Skeletal muscle satellite cell (primary cell): ENCODE results near the gene ATP6AP1.
A peak's percentile ranks its signal among the peaks of the same experiment; 100 is the strongest.

Source experiments
- H3K27me3 ChIP-seq: 2 replicates; pipeline ENCODE4 v1.7.0; 2013; ENCODE audit warnings: low read length; ENCODE audit not compliant: control insufficient read depth, insufficient read depth
- H3K36me3 ChIP-seq: 2 replicates; pipeline ENCODE4 v1.7.0; 2013; ENCODE audit warnings: mild to moderate bottlenecking, control low read depth, low read length; ENCODE audit not compliant: insufficient read depth
- H3K4me1 ChIP-seq: 2 replicates; pipeline ENCODE4 v1.7.0; 2013; ENCODE audit warnings: low read length; ENCODE audit not compliant: control insufficient read depth, insufficient read depth
- H3K4me2 ChIP-seq: 2 replicates; pipeline ENCODE4 v1.7.0; 2013; ENCODE audit warnings: mild to moderate bottlenecking, low read length
- H3K4me3 ChIP-seq: 2 replicates; pipeline ENCODE4 v1.7.0; 2013; ENCODE audit warnings: low read length
- H3K9ac ChIP-seq: 2 replicates; pipeline ENCODE4 v1.7.0; 2013; ENCODE audit warnings: mild to moderate bottlenecking, low read depth, low read length, moderate library complexity
- H3K9me3 ChIP-seq: replicated peaks from 2 replicates; pipeline ENCODE4 v1.7.0; 2013; ENCODE audit warnings: mild to moderate bottlenecking, control low read depth, low read length

The ATP6AP1 gene

DNA sequence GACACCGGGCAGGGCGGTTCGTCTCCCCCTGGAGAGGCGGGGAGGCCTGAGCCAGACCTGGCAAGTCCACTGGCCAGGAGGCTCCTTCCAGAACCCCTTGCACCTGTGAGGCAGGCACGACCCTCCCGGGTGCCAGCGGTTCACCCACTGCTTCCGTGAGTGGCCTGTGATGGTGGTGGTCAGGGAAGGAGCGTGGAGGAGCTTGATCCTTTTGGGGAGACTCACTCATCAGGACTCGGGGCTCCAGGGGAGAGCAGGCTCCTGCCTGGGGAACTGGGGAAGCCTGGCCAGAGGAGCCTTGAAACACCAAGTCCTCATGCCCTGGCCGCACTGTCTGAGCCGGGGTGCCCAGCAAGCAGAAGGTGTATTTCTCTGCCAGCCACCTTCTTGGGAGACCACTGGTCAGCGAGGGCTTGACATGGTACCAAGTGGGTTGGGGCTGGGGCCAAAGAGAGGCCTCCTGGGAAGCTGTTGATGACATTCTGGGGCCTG lies 16.3 kb downstream of the ATP6AP1 start:
- H3K36me3 ChIP-seq, result peaks cover 36% of the 10 kb centered on the region
- H3K4me3 ChIP-seq, result peak overlapping the region; percentile 81
- H3K4me2 ChIP-seq, result peak overlapping the region; percentile 91
- no peaks in the 10 kb centered on the region for H3K9me3 ChIP-seq
- no peaks in the 10 kb centered on the region for H3K27me3 ChIP-seq
- H3K9ac ChIP-seq, result peak overlapping the region; percentile 91
- H3K4me1 ChIP-seq, result peaks cover 12% of the 10 kb centered on the region

DNA sequence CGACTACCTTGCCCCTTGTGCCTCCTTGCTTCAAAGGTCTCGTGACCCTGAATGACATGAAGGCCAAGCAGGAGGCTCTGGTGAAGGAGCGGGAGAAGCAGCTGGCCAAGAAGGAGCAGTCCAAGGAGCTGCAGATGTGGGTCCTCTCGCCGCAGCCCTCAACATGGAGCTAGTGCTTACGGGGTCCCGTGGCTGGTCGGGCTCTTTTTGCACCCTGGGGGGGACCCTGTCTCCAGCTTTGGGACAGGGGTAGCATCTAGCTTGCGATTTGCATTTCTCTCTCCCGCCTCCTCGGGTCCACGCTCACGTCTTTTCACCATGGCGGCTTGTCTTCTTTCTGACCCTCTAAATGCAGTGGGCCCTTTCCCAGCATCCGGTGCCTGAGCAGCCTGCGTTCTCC lies 17.3 kb downstream of the ATP6AP1 start:
- Histone ChIP-seq H3K36me3 (peaks cover 35% of the 10 kb centered on the region), H3K9me3 (no peaks in the 10 kb centered on the region), H3K4me3 (peak overlapping the region; percentile 81), H3K4me2 (peak overlapping the region; percentile 91), H3K4me1 (peaks cover 12% of the 10 kb centered on the region), H3K9ac (no peak overlapping the region), H3K27me3 (no peaks in the 10 kb centered on the region)

DNA sequence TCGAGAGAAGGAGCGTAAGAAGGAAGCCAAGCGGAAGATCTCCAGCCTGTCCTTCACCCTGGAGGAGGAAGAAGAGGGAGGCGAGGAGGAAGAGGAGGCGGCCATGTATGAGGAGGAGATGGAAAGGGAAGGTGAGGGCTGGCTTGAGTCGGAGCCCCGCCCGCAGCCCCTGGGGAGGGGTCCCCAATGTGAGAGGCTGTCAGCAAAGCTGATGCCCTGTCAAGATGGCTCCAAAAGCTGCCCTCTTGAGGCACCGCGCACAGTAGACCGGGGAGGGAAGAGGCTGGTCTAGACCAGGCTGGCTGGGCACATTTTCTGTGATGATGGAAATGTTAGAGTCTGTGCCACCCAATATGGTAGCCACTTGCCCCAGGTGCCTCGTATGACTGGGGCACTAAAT lies 18.0 kb downstream of the ATP6AP1 start:
- H3K36me3 ChIP-seq, result peaks cover 35% of the 10 kb centered on the region
- no peak overlapping the region for H3K9ac ChIP-seq
- no peak overlapping the region for H3K4me3 ChIP-seq
- no peaks in the 10 kb centered on the region for H3K27me3 ChIP-seq
- H3K4me1 ChIP-seq, result peaks cover 12% of the 10 kb centered on the region
- H3K4me2 ChIP-seq, result no peak overlapping the region
- H3K9me3 ChIP-seq, result no peaks in the 10 kb centered on the region

- no peak overlapping the region for H3K4me3 ChIP-seq
- peaks cover 33% of the 10 kb centered on the region for H3K36me3 ChIP-seq
Measured at GRCh38 chrX:154448484-154448883, 20.0 kb downstream of the ATP6AP1 start.

DNA sequence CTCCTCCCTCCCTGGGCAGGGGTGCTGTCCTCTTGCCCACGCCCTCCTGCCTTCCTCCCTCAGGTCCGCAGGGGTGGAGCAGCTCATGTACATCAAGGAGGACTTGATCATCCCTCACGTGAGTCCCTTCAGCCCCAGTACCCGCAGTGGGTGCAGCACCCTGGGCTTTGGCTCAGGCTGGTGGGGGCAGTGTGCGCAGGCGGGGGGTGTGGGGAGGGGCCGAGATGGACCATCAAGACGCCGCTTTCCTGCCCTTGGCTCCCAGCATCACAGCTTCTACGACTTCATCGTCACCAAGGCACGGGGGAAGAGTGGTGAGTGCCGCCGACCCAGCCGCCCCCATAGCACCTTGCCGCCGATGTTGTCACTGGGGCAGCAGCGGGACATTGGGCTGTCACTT lies 21.1 kb downstream of the ATP6AP1 start:
- Histone ChIP-seq H3K9ac (no peak overlapping the region), H3K9me3 (no peaks in the 10 kb centered on the region), H3K27me3 (no peaks in the 10 kb centered on the region), H3K4me1 (peaks cover 12% of the 10 kb centered on the region), H3K36me3 (peaks cover 33% of the 10 kb centered on the region), H3K4me3 (no peak overlapping the region), H3K4me2 (no peak overlapping the region)

More at GRCh38 chrX:154448484-154448883, 20.0 kb downstream of the ATP6AP1 start:
- H3K9ac ChIP-seq, result no peak overlapping the region
- H3K4me2 ChIP-seq, result no peak overlapping the region
- peaks cover 12% of the 10 kb centered on the region for H3K4me1 ChIP-seq
- no peaks in the 10 kb centered on the region for H3K27me3 ChIP-seq
- H3K9me3 ChIP-seq, result no peaks in the 10 kb centered on the region

DNA sequence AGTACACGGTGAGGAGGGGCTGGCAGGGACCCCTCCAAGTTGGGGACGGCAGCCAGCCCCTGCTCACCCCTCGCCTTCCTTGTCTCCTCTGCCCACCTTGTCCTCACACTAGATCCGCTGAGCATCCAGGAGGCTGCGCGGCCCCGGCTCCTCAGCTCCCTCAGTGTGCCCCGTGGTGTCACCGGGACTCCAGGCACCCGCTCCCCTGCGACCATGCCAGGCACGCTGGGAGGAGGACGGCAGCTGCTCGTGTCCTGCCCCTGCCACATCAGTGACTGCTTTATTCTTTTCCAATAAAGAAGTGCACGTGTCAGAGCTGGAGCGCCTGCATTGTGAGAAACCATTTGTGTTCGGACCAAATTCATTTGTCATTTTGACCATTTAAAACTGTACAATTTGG lies 21.8 kb downstream of the ATP6AP1 start:
- Histone ChIP-seq H3K36me3 (peaks cover 33% of the 10 kb centered on the region), H3K4me3 (no peak overlapping the region), H3K9ac (no peak overlapping the region), H3K9me3 (no peaks in the 10 kb centered on the region), H3K27me3 (no peaks in the 10 kb centered on the region), H3K4me2 (no peak overlapping the region), H3K4me1 (peaks cover 5% of the 10 kb centered on the region)

GRCh38 chrX:154452823-154453222 lies 24.3 kb downstream of the ATP6AP1 start:
- peaks cover 23% of the 10 kb centered on the region for H3K36me3 ChIP-seq
- H3K4me1 ChIP-seq, result no peaks in the 10 kb centered on the region
- H3K9ac ChIP-seq, result no peak overlapping the region
- no peaks in the 10 kb centered on the region for H3K9me3 ChIP-seq
- H3K4me2 ChIP-seq, result no peak overlapping the region
- H3K27me3 ChIP-seq, result no peaks in the 10 kb centered on the region
- H3K4me3 ChIP-seq, result no peak overlapping the region

- peak overlapping the region; percentile 86 for H3K9ac ChIP-seq
- H3K4me1 ChIP-seq, result peaks cover 11% of the 10 kb centered on the region
- peak overlapping the region; percentile 97 for H3K4me2 ChIP-seq
- H3K36me3 ChIP-seq, result peaks cover 21% of the 10 kb centered on the region
- H3K9me3 ChIP-seq, result no peaks in the 10 kb centered on the region
- H3K4me3 ChIP-seq, result peak overlapping the region; percentile 80
- no peaks in the 10 kb centered on the region for H3K27me3 ChIP-seq
Measured at GRCh38 chrX:154457491-154458115, 29.1 kb downstream of the ATP6AP1 start.

- Histone ChIP-seq H3K9ac (peak within 1 kb of the TSS; percentile 86), H3K4me3 (peak within 1 kb of the TSS; percentile 80), H3K4me2 (peak within 1 kb of the TSS; percentile 97), H3K27me3 (no peaks in the 10 kb centered on the region), H3K4me1 (peaks cover 11% of the 10 kb centered on the region), H3K36me3 (peaks cover 24% of the 10 kb centered on the region), H3K9me3 (no peaks in the 10 kb centered on the region)
Measured at GRCh38 chrX:154458116-154458953, 29.9 kb downstream of the ATP6AP1 start, which contains the start of gene PLXNA3. TSS of gene PLXNA3 (plus strand) at chrX:154458281. CDS start at chrX:154460184, 1,903 bp downstream.

DNA sequence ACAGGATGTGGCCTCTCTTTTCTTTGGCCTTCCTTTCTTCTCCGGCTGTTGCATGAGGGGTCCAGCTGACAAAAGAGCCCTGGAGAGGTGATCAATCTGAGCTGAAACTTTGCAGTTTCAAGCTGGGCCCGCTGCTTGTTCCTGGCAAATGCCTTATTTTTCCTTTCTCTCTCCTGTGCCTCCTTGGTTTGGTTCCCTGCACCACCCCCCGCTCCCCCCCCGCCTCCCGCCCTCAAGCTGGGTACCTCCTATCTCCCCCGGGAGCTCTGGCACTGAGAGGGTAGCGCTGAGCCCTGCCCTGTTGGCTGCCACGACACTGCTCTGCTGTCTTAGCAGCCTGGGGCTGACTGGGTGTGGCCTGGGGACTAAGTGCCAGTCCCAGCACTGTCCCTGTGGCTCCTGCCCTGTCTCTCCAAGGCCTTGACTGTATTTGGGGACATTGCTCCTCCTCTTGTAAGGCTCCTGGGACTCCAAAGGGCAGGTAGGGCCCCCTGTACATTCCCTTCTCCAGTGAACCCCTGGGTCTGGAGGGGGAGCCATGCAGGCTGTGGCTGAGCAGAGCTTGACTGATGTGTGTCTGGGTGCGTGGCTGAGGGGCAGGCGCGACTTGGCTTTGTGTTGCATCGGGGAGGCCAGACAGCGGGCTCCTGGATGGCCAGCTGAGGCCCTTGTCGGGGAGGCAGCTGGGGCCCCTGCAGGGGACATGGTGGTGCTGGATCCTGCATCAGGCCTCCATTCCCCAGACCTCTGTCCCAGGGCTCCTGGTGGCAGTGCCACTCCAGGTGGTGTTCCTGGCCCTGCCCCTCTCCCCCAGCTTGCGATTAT lies 30.7 kb downstream of the ATP6AP1 start:
- H3K9ac ChIP-seq, result peak overlapping the region; percentile 86
- H3K36me3 ChIP-seq, result peaks cover 24% of the 10 kb centered on the region
- H3K4me1 ChIP-seq, result peaks cover 11% of the 10 kb centered on the region
- H3K9me3 ChIP-seq, result no peaks in the 10 kb centered on the region
- H3K4me3 ChIP-seq, result peak overlapping the region; percentile 80
- H3K27me3 ChIP-seq, result no peaks in the 10 kb centered on the region
- peak overlapping the region; percentile 97 for H3K4me2 ChIP-seq

- Histone ChIP-seq H3K9ac (peak overlapping the region; percentile 86), H3K36me3 (peaks cover 24% of the 10 kb centered on the region), H3K27me3 (no peaks in the 10 kb centered on the region), H3K4me1 (peaks cover 11% of the 10 kb centered on the region), H3K4me3 (peak overlapping the region; percentile 80), H3K9me3 (no peaks in the 10 kb centered on the region), H3K4me2 (peak overlapping the region; percentile 97)
Measured at GRCh38 chrX:154459832-154460231, 31.4 kb downstream of the ATP6AP1 start.
